GM19099 (cell line): ENCODE data around the gene CD80.
A peak's percentile ranks its signal among the peaks of the same experiment; 100 is the strongest.

ENCODE experiments used
- POLR2A ChIP-seq: IDR thresholded peaks from 3 replicates; pipeline ENCODE4 v1.6.1; 2011; ENCODE audit warnings: low read depth; ENCODE audit not compliant: insufficient read length; ENCODE audit errors: extremely low read depth

The CD80 gene

DNA sequence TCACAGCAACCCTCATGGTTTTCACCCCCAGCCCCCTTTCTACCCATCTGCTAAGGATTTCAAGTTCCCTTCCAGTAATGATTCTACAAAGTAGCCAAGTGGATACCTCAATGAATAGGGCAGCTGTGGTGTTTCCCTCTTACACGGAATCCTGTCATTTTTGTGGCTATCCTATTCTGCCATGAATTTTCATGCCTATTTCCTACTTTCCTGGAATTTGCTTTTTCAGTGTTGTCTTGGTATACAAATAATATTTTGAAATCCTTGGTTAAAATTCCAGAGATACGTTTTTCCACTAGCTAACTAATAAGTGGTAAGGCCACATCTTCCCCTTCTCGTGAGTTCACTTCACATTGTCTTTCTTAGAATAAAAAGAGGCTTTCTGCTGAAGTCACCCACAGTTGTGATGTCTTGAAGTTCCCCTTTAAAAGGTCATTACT, 27.3 kb upstream of the CD80 start:
- TF ChIP-seq POLR2A: no peak

DNA sequence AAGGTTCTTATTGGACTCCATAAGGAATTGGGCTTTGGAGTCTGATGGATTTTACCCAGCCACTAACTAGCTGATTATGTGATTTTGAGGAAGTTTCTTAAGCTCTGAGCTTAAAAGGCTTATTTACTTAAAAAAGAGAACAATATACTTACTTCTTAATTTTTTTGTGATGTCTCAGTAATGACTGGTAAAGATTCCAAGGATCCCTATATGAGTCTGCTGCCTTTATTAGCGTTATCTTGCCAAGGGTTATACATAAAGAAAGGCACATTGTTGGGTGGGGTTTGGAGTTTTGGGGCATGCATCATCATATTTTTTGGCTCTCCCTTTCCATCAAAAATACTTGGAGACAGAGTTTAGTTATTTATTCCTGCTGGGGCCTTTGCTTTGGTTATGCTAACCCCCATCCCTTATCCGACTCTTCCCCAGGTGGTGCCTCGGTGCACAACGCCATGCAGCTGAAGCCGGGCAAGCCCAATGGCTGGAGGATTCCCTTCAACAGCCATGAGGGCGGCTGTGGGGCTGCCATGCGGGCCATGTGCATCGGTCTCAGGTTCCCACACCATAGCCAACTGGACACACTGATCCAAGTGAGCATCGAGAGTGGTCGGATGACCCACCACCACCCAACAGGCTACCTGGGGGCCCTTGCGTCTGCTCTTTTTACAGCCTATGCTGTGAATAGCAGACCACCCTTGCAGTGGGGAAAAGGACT, 26.6 kb upstream of the CD80 start:
- TF ChIP-seq POLR2A: no peak

DNA sequence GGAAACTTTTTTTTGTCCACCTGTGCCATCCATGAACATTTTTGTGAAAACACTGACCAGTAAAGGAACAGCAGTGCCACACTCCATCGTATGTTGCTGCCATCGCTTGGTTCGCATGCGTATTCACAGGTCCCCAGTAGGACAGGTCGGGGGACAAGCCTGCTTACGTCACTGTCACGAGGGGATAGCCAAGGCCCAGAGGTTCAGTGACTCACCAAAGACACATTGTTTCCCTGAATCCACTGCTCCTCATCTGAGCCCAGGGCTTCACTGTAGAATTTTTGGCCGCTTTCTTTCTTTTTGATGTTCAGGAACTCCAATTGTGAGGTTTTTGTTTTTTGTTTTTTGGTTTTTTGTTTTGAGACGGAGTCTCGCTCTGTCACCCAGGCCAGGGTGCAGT, 25.8 kb upstream of the CD80 start:
- TF ChIP-seq POLR2A: no peak

DNA sequence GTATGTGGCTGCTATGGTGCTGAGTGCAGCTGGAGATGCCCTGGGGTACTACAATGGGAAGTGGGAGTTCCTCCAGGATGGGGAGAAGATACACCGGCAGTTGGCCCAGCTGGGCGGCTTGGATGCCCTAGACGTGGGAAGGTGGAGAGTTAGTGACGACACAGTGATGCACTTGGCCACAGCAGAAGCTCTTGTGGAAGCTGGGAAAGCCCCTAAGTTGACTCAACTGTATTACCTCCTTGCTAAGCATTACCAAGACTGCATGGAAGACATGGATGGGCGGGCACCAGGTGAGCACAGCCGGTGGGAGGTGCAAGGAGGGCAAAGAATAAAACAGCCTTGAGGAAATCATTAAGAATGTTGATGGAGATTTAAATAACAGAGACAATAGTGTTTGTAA, 22.8 kb upstream of the CD80 start:
- TF ChIP-seq POLR2A: no peak

DNA sequence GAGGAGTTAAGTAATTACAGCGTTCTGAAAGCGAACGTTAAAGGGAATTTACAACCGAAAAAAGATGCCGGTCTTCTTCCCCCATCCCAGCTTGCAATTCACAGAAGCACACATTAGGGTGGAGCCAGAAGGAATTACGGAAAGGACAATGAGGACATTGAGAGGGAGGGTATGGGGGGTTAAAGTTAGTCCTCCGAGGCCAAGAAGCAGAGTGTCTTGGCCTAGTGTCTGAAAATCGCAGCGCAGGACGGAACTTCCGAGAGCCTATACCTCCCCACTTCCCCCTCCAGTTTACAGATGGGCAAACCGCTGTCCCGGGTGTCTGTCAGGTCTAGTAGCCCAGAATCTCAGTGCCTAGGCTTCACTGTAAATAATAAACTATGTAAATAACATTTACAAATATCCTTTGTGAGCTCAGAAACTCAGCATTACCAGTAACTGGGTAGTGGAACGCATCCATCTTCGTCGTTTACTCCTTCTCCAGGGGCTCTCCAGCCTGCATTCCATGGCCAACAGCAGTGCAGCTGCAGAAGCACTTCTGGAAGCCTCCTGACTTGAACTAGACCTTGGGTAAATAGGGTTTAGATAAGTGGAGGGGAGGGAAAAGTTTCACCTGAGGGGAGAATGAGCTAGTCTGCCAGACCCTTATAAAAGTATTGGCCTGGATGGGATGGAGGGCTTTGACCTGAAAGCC, 20.8 kb upstream of the CD80 start:
- peak; percentile 76 for TF ChIP-seq POLR2A

DNA sequence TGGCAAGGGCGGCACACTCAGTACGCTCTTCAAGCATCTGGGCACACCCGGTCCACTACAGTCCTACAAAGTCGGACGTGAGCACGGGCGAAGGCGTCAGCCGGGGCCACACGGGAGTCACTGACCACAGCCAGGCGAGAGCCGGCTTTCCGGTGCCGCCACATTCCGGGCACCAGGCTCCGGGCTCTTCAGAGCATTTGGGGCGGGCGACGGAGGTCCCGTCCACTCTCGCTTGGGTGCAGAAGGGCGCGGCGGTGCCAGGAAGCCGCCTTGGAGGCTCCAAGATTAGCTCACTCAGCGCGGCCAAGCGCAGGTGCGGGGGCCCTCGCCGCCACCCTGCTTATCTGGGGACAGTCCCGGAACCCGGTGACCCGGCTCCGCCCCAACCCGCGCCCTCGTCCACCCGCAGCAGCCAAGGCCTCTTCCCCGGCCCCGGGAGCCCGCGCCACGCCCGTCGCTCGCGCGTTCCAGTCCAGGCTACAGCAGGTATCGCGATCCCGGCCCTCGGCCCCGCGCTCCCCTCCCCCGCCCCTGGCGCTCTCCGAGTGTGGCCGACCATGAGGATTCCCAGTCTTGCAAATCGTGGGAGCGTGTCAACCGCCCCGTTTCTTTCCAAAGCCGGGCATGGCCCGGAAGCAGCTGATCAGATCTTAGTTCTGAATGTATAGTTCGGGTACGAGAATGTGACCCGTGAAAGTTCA, 20.1 kb upstream of the CD80 start, which contains the start of gene ADPRH:
TSS of gene ADPRH (plus strand) at position 127 of the 701 bp plus-strand sequence. CDS start 2,678 bp downstream, outside the sequence.
- TF ChIP-seq POLR2A: peak; percentile 76

DNA sequence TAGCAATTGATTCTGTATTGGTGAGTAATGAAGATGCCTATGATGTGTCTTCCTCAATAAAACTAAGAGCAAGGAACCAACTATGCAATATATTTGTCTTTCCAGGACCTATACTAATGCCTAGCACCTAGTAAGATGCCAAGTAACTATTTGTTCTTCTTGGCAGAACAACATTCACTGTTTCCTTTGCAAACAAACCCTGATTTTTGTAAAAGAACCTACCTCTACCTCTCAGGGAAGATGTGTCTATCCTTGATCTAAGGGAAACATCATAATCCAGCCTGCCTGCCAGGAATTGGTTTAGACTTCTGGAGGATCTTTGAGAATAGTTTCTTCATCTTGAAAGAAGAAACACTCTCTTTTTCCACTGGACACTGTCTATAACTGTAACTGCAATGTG, 16.1 kb upstream of the CD80 start:
- no peak for TF ChIP-seq POLR2A

DNA sequence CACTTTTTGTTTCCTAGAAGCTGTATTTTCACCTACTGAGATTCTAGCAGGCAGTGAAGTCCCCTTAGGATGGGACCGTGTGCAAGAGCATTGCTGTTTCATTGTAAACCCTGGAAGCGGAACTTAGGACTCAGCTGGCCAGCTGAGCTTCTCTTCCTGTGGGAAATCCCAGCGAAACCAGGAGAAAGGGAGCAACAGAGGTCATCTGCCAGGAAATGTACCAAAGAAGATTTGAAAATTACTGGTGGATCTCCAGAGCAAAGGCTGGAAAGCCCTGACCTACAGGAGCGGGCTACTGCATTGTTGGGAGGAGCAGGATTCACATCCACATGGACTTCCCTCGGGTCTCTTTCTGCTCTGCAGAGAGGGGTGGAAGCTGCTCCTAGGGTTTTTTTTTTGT, 12.3 kb upstream of the CD80 start:
- no peak for TF ChIP-seq POLR2A

DNA sequence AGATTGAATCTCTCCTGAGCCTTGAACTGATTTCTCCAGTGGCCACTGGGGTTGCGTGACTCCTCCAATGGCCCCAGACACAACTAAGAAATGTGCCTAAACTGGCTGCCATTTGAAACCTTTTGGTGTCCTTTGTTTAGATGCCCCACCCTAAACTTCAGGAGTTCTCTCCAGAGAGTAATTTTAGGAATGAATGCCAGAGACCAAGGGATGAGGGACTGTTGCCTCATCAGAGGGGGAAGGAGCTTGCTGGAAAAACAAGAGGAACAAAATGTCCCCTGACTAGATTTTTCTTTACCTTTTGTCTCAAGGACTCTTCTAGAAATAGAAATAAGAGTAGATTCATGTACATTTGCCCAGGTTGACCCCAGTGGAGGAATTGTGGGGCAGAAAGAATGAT, 11.8 kb upstream of the CD80 start:
- no peak for TF ChIP-seq POLR2A

DNA sequence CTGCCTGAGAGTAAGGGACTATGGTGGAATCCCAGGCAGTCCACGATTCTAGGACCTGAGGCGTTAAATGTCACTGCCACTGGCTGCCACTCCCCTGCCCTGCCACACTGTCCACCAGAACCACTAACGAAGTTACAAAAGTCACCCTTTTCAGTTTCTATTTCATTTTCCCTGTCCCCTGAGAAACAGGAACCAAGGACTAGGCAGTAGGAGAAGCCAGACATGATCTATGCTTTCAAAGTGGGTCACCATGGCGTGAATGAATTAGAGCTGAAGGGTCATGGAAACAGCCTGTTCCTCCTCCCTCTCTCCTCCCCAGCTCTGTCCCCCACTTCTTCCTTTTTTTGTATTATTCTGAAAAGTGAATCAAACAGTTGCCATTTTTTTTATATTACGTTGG, 10.8 kb upstream of the CD80 start:
- no peak for TF ChIP-seq POLR2A

DNA sequence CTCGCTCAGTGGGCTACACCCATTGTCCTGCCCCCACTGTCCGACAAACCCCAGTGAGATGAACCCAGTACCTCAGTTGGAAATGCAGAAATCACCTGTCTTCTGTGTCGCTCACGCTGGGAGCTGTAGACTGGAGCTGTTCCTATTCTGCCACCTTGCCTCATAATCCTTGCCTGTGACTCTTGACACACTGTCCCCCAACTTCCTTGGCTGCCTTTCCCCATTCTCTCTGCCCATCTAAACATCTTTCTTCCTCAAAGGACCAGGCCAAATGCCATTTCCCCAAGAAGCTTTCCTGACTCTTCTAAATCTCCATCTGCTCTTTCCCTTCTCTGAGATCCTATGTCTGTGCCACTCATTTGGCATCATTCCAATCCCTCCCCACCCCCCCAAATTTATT, 9.7 kb upstream of the CD80 start:
- TF ChIP-seq POLR2A: no peak

DNA sequence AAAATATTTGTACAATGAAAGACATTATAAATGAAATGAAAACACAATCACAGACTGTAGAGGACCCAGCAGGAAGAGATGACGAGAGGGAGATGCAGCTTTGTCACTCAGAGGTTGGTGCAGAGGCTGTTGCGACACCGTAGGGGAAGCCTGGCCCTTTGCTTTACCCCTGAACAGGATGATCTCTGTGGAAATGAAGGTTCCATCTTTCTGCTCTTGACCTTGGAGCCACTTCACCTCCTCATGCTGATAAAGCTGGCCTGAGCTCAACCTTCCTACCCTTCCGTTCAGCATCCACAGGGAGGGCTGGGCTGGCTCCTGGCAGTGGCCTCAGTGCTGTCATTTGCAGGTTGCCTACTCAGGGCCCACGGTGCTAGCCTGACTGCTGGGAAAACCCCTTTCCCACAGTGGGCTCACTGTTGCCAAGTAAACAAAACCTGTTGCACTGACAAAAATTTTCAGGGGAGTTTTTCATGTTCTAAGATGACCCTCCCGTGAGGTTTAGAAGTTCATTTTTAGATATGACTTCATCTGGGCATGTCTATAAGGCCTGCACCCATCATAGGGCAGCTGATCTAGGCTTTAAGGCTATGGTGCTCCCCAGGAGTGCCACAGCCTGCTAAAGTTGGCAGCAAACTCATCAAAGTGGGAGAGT, 3.0 kb upstream of the CD80 start:
- TF ChIP-seq POLR2A: peak; percentile 64

DNA sequence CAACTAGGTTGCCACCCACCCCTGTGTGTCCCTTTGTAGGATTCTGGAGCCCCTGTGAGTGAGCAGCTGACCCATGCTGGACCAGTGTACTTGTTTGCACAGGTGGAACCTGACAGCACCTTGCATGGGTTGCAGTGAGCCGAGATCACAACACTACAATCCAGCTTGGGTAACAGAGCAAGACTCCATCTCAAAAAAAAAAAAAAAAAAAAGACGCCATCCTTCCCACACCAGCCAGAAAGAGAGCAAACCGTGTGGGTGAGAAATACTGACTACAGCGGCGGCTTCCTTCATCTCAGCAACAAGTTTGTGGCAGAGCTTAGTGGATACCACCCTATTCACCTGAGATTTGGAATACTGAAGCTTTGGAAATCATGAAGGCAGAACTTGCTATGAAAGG, 746 bp upstream of the CD80 start:
- no peak for TF ChIP-seq POLR2A

DNA sequence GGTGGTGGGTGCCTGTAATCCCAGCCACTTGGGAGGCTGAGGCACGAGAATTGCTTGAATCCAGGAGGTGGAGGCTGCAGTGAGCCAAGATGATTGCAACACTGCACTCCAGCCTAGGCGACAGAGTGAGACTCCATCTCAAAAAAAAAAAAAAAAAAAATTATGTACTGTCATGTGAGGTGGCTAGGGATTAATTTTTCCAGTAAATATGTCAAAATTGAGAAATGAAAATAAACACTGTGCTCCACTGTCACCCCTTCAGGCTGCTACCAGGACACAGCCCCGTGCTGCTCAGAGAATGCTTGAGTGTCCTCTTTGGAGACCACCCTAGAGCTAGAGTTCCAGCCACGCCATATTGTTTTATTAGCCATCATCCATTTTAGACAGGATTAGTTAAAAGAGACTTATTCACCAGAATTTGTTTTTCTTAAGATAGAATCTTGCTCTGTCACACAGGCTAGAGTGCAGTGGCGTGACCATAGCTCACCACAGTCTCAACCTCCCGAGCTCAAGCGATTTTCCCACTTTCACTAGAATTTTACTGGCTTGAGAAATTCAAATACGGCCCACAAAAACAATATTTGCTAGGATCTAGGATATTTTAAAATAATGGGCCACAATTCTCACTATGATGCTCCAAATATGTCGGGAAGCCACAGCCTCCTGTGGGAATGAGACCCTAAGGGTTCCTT, 642 bp downstream of the CD80 start:
- TF ChIP-seq POLR2A: no peak

DNA sequence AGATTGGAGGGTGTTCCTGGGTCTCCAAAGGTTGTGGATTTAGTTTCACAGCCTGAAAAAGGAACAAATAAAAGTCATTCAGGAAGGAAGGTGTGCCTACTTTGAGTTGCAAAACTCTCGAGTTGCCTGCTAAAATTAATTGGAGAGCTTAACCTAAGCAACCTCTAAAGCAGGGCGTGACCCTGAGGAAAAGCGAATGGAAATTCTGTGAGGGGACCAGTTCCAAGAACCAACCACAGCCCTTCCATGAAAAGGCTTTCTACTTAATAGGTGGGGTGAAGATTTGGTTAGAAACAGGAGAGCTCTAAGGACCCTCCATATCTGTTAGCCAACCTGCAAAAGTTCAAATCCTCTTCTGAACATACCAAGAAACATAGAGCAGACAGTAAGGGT, 1.5 kb downstream of the CD80 start:
- peak; percentile 1 for TF ChIP-seq POLR2A
